Testis (tissue), 3 donors: ENCODE data around the gene TMEM256. TPM values are rescaled to one million over a fixed set of nuclear protein-coding genes. Genes with fewer than 3 reads are reported as not detected.

Source experiments
- DNase-seq: peaks from one replicate; pipeline ENCODE4 v3.0.0-alpha.2; 2019
- H3K27ac ChIP-seq, 2 donors: fragments of 200-600 bp; sonication (generic); one replicate each; pipeline ENCODE4 v1.5.1; 2019
- H3K27me3 ChIP-seq: fragments of 200-600 bp; sonication (generic); one replicate; pipeline ENCODE4 v1.5.1; 2019
- H3K36me3 ChIP-seq: fragments of 200-600 bp; sonication (generic); one replicate; pipeline ENCODE4 v1.5.1; 2017; ENCODE audit warnings: low read depth; ENCODE audit errors: missing control alignments
- H3K4me1 ChIP-seq: fragments of 200-600 bp; sonication (generic); one replicate; pipeline ENCODE4 v1.5.1; 2019
- H3K4me3 ChIP-seq, 2 donors: fragments of 200-600 bp; sonication (generic); one replicate each; pipeline ENCODE4 v1.5.1; 2017 to 2019
- H3K9me3 ChIP-seq: fragments of 200-600 bp; sonication (generic); one replicate; pipeline ENCODE4 v1.5.1; 2017
- POLR2A ChIP-seq: fragments of 450-650 bp; IDR thresholded peaks from one replicate; pipeline ENCODE4 v1.6.1; 2017; ENCODE audit warnings: antibody characterized with exemption, mild to moderate bottlenecking, moderate library complexity
- WGBS, 2 donors: methylation state at CpG; one replicate each; pipeline ENCODE4 v1.1.5; 2018; 5-methylcytosine and 5-hydroxymethylcytosine counted together
- intact Hi-C: fragments of 100-400 bp; cut with DNase I; formaldehyde crosslinking; loops from one replicate; pipeline ENCODE4 v1.15.1; 2023; ENCODE audit warnings: low total_unique reads
- polyA plus RNA-seq: library from polyadenylated mRNA; stranded (reverse); fragments of 350-450 nt; fragmentation: Illumina TruSeq; extraction: RNeasy Lipid Tissue Mini Kit (QIAGEN cat#74804); gene quantifications from one replicate; pipeline ENCODE4 v1.2.3, GENCODE V29; 2014; ENCODE audit warnings: low read depth, low replicate concordance; ENCODE audit not compliant: insufficient read depth
- total RNA-seq, 2 donors: library from RNA; depleted of rRNA; stranded (reverse); fragments of >200 nt; gene quantifications; one replicate each; pipeline ENCODE4 v1.2.3, GENCODE V29; 2016
- TF ChIP-seq, protein P1 (sequence below), 3 experiments: fragments of 450-650 bp in 2 of 3; fragments of 200-600 bp in 1 of 3; sonication (generic) in 1 of 3; IDR thresholded peaks; one replicate each; pipeline ENCODE4 v1.5.1; 2016 to 2019; ENCODE audit warnings: antibody characterized with exemption in 3 of 3, mild to moderate bottlenecking in 2 of 3, moderate library complexity in 1 of 3

The TMEM256 gene
- total and polyA plus RNA-seq, 3 donors from 2014 or later, result 18.7 to 33.3 (median 27.3) TPM

DNA sequence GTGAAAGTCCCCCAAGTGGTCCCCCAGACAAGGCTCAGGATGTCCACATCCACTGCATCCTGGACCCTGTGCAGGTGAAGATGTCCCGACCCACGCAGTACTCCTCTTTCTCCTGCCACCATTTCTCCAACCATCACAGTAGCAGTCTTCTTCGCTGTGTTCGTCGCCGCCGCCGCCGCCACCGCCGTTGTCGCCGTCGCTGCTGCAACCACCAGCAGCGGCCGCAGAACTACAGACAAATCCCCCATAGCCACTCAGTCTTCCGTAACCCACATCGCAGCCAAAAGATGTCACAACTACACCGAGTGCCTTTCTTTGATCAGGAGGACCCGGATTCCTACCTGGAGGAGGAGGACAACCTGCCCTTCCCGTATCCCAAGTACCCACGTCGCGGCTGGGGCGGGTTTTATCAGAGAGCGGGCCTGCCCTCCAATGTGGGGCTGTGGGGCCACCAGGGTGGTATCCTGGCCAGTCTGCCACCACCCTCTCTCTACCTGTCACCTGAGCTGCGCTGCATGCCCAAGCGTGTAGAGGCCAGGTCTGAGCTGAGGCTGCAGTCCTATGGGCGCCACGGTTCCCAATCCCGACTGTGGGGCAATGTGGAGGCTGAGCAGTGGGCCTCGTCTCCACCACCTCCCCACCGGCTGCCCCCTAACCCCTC is 22.4 kb upstream of the TMEM256 start:
- no peaks in the 10 kb centered on the region for H3K36me3 ChIP-seq
- no peak overlapping the region for H3K27ac ChIP-seq
- no peak for TF ChIP-seq POLR2A
- TF ChIP-seq, protein P1, sequence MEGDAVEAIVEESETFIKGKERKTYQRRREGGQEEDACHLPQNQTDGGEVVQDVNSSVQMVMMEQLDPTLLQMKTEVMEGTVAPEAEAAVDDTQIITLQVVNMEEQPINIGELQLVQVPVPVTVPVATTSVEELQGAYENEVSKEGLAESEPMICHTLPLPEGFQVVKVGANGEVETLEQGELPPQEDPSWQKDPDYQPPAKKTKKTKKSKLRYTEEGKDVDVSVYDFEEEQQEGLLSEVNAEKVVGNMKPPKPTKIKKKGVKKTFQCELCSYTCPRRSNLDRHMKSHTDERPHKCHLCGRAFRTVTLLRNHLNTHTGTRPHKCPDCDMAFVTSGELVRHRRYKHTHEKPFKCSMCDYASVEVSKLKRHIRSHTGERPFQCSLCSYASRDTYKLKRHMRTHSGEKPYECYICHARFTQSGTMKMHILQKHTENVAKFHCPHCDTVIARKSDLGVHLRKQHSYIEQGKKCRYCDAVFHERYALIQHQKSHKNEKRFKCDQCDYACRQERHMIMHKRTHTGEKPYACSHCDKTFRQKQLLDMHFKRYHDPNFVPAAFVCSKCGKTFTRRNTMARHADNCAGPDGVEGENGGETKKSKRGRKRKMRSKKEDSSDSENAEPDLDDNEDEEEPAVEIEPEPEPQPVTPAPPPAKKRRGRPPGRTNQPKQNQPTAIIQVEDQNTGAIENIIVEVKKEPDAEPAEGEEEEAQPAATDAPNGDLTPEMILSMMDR (IDR thresholded peaks at IDR 0.05), result no peak
- WGBS, 2 donors, result 93 to 94% methylated on average over 28 to 33 of the region's 33 CpGs
- no peaks in the 10 kb centered on the region for H3K27me3 ChIP-seq
- DNase-seq, result no peak
- no peaks in the 10 kb centered on the region for H3K4me1 ChIP-seq
- intact Hi-C loops, result no loop called here
- no peaks in the 10 kb centered on the region for H3K9me3 ChIP-seq
- H3K4me3 ChIP-seq, result no peak overlapping the region

- 89 to 92% methylated on average over 5 to 8 of the region's 8 CpGs for WGBS, 2 donors
- Histone ChIP-seq H3K27ac (no peak overlapping the region), H3K4me1 (no peaks in the 10 kb centered on the region), H3K4me3 (no peak overlapping the region), H3K27me3 (no peaks in the 10 kb centered on the region), H3K36me3 (no peaks in the 10 kb centered on the region), H3K9me3 (no peaks in the 10 kb centered on the region)
- no peak for DNase-seq
- intact Hi-C loops, result no loop called here
- no peak for TF ChIP-seq POLR2A
- TF ChIP-seq, protein P1 (IDR thresholded peaks at IDR 0.05), result no peak
Measured at GRCh38 chr17:7425756-7426155, 21.9 kb upstream of the TMEM256 start.

DNA sequence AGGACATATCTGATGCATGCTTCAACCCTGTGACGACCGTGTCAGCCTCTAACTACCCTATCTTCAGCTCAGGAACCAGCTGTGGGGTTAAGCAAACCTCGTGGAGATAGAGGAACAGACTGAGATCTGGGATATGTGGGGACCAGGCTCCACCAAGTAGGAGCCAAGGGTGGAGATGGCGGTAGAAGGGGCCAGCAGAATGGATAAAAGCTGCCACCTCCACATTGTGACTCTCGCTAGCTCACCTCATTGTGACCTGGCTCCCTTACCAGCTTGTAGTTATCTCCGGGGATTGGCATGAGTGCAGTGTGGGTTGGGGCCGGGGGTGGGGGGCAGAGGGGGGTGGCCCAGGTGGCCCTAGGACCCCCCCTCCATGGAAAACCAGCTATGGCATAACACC is 21.4 kb upstream of the TMEM256 start, which contains the start of gene SPEM2:
TSS of gene SPEM2 (plus strand) at position 301 of the 400 bp plus-strand sequence. CDS start at position 374, 73 bp downstream.
- Histone ChIP-seq H3K9me3 (no peaks in the 10 kb centered on the region), H3K27me3 (no peaks in the 10 kb centered on the region), H3K36me3 (no peaks in the 10 kb centered on the region), H3K27ac (no peak within 1 kb of the TSS), H3K4me1 (no peaks in the 10 kb centered on the region), H3K4me3 (no peak within 1 kb of the TSS)
- intact Hi-C loops, result no loop called here
- no peak for DNase-seq
- TF ChIP-seq, protein P1 (IDR thresholded peaks at IDR 0.05), result no peak
- no peak for TF ChIP-seq POLR2A
- WGBS, 2 donors, result 84 to 91% methylated on average over 7 of the region's 7 CpGs

DNA sequence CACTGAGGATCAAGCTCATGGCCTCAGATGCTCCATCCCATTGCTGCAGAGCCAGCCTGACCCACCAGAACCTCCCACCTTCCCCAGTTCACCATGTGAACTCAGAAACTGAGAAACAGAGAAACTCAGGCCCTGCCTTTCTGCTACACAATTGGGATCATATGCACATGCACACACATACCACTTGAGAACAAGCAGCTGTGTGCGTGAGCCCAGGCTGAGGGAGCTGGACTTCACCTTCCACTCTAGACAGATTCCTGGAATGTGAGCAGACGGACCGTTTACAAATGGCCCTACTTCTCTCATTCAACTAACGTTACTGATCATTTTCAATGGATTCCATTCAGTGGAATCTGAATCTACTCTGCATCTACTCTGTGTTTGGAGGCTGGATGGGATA is 19.8 kb upstream of the TMEM256 start:
- Histone ChIP-seq H3K27ac (no peak overlapping the region), H3K27me3 (no peaks in the 10 kb centered on the region), H3K4me3 (no peak overlapping the region), H3K4me1 (no peaks in the 10 kb centered on the region), H3K36me3 (no peaks in the 10 kb centered on the region), H3K9me3 (no peaks in the 10 kb centered on the region)
- TF ChIP-seq POLR2A, result no peak
- TF ChIP-seq, protein P1 (IDR thresholded peaks at IDR 0.05), result no peak
- intact Hi-C loops, result no loop called here
- DNase-seq, result no peak
- WGBS, 2 donors, result 77 to 84% methylated on average over 4 of the region's 4 CpGs

GRCh38 chr17:7421186-7421585 is 17.3 kb upstream of the TMEM256 start:
- TF ChIP-seq, protein P1 (IDR thresholded peaks at IDR 0.05), result no peak
- no peak for TF ChIP-seq POLR2A
- no peak overlapping the region for H3K27ac ChIP-seq
- H3K36me3 ChIP-seq, result no peaks in the 10 kb centered on the region
- WGBS, 2 donors, result 91 to 94% methylated on average over 15 to 16 of the region's 16 CpGs
- no peaks in the 10 kb centered on the region for H3K4me1 ChIP-seq
- intact Hi-C loops, result no loop called here
- no peak for DNase-seq
- H3K9me3 ChIP-seq, result no peaks in the 10 kb centered on the region
- H3K27me3 ChIP-seq, result no peaks in the 10 kb centered on the region
- H3K4me3 ChIP-seq, result no peak overlapping the region
